Mesenteric fat pad (tissue), 1 donor: Measurements from ENCODE around the gene CSHL1. TPM values are rescaled to one million over a fixed set of nuclear protein-coding genes. Genes with fewer than 3 reads are reported as not detected.
A peak's percentile ranks its signal among the peaks of the same experiment; 100 is the strongest.
"Not testable (repeated sequence)": the region's sequence is repeated elsewhere in the genome, so short reads cannot be mapped to it uniquely, and the experiment has no call there.

Experiments used
- DNase-seq: peaks from one replicate; pipeline ENCODE4 v3.0.0-alpha.2; 2020; ENCODE audit warnings: low spot score
- total RNA-seq: library from RNA; stranded (reverse); fragmentation: NEBNext Ultra II Directional; extraction: Animal tissue kit (Norgen Biotek cat#: 25700); gene quantifications from one replicate; pipeline ENCODE4 v1.2.1, GENCODE V29; 2021
- donor health status: DM: yes; HTN: yes; CAD: no.

The CSHL1 gene
- total RNA-seq, 1 donor from 2014 or later, result not detected

DNA sequence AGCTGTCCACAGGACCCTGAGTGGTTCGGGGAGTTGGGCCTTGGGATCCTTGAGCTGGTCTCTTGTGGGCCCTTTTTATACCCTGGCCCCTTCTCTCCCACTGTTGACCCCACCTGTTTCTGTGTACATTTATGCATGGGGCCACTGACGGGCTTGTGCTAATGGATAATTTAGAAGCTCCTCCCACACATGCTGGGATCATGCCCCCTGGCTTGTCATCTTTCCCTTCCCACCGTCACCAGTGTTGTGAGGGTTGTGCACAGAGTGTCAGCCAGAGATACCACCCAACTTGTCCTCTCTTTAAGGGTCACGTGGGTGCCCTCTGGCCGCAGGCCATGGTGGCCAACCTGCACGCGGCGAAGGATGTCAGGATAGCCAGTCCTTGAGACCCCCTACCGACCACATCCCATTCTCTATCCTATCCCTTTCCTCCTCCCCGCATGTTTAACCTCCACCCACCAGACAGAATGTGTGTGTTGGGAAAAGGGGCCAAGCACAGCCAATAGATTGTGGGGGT lies 7.8 kb upstream of the CSHL1 start, which contains the start of gene GH1:
TSS of gene GH1 (minus strand) at position 51 of the 517 bp plus-strand sequence. CDS start 63 bp downstream, outside the sequence.
- not testable (repeated sequence) for DNase-seq

DNA sequence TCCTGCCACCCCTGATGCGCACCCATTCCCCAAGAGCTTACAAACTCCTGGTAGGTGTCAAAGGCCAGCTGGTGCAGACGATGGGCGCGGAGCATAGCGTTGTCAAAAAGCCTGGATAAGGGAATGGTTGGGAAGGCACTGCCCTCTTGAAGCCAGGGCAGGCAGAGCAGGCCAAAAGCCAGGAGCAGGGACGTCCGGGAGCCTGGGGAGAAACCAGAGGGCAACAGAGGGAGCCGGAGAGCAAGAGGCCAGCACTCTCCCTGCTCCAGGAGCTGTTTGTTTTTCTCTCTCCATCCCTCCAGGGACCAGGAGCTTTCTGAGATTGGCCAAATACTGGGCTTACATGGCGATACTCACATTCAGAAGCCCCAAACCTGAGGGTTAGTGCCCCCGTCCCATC lies 7.2 kb upstream of the CSHL1 start:
- DNase-seq, result no peak

DNA sequence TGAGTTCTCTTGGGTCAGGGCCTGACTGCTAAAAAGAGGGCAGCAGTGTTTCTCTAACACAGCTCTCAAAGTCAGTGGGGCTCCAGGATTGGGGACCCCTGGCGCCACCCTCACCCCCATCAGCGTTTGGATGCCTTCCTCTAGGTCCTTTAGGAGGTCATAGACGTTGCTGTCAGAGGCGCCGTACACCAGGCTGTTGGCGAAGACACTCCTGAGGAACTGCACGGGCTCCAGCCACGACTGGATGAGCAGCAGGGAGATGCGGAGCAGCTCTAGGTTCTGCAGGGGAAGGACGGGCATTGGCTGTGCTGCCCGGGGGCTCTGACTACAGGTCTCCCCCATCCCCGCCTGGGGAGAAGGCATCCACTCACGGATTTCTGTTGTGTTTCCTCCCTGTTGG lies 6.6 kb upstream of the CSHL1 start:
- DNase-seq, result no peak

DNA sequence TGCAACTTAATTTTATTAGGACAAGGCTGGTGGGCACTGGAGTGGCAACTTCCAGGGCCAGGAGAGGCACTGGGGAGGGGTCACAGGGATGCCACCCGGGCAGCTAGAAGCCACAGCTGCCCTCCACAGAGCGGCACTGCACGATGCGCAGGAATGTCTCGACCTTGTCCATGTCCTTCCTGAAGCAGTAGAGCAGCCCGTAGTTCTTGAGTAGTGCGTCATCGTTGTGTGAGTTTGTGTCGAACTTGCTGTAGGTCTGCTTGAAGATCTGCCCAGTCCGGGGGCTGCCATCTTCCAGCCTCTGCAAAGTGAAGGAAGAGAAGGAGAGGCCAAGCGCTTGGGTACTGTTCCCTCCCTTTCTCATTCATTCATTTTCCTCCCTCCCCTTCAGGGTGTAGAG lies 6.1 kb upstream of the CSHL1 start:
- DNase-seq, result not testable (repeated sequence)

DNA sequence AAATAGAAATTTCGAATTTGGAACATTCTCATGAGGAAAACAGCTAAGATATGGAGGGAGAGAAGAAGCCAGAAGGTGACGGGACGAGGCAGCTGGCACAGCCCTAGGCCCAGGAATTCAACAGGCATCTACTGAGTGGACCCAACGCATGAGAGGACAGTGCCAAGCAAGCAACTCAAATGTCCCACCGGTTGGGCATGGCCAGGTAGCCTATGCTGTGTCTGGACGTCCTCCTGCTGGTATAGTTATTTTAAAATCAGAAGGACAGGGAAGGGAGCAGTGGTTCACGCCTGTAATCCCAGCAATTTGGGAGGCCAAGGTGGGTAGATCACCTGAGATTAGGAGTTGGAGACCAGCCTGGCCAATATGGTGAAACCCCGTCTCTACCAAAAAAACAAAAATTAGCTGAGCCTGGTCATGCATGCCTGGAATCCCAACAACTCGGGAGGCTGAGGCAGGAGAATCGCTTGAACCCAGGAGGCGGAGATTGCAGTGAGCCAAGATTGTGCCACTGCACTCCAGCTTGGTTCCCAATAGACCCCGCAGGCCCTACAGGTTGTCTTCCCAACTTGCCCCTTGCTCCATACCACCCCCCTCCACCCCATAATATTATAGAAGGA lies 5.6 kb upstream of the CSHL1 start:
- DNase-seq, result no peak

DNA sequence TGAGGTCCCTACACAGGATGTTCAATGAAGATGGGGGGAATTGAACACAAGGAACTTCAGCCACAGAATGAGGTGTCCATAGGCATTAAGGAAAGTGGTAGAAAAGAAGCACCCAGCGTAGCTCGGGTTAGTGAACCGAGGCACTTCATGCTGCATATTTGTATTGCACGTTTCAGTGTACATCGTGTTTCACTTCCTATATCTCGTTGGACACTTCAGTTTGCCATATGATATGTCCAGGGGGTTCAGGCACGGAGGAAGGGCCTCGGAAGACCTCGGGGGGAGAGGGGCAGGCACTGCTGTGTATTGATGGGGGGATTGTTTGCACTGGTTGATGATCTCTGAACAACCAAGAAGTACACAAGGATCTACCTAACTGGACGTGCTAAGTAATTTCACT lies 4.7 kb upstream of the CSHL1 start:
- not testable (repeated sequence) for DNase-seq

DNA sequence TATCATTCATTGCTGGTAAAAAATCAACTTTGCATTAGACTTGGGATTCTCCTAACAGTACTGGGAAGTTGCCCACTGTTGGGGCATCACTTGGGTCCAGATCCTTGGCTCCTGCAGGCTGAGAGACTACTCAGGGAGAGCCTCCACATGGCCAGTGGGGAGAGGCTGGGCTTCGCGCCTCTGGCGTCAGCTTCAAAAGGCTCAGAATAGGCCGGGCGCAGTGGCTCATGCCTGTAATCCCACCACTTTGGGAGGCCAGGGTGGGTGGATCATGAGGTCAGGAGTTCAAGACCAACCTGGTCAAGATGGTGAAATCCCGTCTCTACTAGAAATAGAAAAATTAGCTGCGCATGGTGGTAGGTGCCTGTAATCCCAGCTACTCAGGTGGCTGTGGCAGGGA lies 3.4 kb upstream of the CSHL1 start:
- no peak for DNase-seq

DNA sequence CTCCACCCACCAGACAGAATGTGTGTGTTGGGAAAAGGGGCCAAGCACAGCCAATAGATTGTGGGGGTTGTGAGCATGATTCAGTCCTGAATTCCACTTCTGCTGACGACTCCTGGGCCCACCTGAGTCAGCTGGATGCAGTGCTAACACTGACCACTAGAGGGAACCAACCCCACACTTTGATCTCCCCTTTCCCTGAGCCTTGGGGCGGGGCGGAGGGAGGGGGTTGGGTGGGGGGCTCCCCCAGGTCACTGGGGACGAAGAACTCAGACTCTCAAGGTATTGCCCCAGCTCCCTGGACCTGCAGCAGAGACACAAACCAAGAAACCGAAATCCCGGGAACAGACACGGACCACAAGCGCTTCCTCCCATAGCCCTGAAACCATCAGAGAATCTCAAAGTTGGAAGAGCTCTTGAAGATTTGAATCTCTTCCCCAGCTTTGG lies 621 bp upstream of the CSHL1 start:
- DNase-seq, result no peak

DNA sequence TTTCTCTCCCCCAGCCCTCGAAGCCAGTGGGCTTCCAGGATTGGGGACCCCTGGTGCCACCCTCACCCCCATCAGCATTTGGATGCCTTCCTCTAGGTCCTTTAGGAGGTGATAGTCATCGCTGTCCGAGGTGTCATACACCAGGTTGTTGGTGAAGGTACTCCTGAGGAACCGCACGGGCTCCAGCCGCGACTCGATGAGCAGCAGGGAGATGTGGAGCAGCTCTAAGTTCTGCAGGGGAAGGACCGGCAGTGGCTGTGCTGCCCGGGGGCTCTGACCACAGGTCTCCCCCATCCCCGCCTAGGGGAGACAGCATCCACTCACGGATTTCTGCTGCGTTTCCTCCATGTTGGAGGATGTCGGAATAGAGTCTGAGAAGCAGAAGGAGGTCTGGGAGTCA lies 962 bp downstream of the CSHL1 start:
- DNase-seq, result no peak

DNA sequence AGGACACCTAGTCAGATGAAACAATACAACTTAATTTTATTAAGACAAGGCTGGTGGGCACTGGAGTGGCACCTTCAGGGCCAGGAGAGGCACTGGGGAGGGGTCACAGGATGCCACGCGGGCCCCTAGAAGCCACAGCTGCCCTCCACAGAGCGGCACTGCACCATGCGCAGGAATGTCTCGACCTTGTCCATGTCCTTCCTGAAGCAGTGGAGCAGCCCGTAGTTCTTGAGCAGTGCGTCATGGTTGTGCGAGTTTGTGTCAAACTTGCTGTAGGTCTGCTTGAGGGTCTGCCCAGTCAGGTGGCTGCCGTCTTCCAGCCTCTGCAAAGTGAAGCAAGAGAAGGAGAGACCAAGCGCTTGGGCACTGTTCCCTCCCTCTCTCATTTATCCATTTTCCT lies 1.5 kb downstream of the CSHL1 start:
- DNase-seq, result not testable (repeated sequence)

DNA sequence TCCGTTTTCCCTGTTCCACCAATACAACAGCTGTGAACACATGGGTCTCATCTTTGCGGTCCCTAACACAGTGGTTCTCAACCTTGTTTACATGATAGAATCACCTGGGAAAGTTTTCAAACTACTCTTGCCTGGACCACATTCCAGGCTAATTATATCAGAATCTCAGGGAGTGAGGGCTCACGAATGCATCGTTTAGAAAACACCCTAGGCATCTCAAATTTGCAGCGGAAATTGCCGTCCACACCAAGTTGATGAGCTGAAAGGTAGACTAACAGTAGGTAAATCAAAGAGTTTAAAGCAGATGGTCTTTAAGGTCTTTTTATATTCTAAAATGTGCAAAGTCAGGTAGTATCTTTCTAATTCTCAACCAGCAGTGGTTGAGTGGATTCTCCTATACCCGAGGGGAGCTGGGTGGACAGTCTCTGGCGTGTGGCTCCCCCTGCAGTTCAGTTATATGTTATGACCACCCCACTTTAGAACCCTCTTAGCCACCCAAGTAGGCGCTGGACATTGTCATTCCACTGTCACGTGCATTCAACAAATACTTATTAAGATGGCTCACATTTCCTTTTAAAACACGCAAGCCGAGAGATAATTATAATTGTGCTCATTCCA lies 3.8 kb downstream of the CSHL1 start:
- DNase-seq, result not testable (repeated sequence)

DNA sequence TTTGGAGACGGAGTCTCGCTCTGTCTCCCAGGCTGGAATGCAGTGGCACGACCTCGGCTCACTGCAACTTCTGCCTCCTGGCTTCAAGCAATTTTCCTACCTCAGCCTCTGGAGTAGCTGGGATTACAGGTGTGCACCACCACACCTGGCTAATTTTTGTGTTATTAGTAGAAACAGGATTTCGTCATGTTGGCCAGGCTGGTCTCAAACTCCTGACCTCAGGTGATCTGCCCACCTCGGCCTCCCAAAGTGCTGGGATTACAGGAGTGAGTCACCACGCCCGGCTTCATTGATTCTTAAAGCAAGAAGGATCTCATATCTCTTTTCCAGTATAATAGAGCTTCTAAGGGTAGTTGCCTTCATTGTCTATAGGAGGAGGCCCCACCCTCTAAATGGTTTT lies 6.3 kb downstream of the CSHL1 start:
- DNase-seq, result not testable (repeated sequence)

DNA sequence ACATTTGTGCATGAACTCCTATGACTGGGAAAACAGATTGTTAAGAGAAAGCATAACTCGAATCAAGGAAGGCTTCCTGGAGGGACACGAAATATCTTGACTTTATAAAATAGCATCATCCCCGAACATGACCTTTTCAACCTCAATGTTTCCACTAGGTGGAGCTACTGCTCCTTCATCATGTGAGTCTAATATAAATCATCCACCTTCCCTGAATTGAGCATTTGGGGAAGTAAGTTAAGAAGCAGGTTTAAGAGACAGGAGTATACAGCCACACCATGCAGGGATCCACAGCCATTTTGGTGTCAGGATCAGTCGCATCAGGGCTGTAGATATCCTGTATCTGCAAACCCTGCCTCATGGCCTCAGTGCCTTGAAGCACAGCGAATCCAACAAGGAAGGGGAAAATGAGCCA lies 7.3 kb downstream of the CSHL1 start:
- DNase-seq, result not testable (repeated sequence)

DNA sequence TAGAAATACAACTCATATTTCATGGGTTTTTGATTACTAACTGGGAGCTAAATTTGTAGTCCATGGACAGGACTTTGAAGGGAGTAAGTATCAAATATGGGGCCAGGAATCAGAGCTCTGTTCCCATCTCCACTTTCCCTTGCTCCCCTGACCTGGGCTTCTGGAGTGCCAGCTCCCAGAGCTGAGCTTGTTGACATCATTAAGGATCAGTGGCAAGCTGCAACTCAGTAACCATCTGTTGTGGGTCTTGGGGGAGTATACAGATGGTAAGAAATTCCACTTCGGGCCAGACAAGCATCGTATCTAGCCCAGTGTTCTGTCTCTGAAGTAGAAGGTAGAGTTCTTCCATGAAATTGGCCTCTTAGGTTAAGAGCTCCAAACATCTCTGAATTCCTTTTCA lies 9.1 kb downstream of the CSHL1 start:
- DNase-seq, result not testable (repeated sequence)

DNA sequence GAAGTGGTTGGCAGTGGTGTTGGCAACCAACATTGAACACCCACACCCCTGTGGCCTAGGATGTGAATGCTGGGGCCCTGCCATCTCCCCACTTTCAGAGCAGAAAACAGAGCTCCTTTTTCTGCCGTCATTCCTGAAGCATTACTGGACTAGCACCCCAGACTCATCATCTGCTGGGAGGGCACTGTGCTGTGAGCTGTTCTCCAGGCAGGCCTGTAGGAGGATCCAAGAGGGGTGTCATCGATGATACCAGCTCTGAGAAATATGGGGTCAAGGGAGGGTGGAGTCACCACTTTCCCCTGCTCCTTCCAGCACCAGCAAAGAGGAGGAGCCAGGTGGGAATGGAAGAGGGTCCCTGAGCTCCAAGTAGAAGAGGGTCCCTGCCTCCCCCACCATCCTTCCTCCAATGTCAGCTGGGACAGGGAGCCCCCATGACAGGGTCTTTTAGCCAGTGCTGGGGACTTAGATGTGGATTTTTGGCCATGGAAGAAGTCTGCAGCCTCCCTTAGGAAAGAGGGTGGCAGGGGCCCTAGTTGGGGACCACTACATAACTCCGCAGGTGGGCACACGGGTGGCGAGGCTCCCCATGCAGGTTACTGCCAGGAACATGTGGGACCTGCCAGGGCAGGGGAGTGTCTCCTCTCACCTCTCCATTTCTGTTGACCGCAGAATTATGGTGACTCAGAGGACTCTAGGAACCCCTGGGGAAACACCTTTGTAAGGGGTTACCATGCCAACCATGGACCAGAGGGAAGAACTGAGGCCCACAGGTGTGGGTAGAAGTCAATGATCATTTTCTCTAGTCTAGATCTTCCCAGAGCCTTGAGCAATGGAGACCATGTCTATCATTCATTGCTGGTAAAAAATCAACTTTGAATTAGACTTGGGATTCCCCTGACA lies 11.9 kb downstream of the CSHL1 start:
- not testable (repeated sequence) for DNase-seq

DNA sequence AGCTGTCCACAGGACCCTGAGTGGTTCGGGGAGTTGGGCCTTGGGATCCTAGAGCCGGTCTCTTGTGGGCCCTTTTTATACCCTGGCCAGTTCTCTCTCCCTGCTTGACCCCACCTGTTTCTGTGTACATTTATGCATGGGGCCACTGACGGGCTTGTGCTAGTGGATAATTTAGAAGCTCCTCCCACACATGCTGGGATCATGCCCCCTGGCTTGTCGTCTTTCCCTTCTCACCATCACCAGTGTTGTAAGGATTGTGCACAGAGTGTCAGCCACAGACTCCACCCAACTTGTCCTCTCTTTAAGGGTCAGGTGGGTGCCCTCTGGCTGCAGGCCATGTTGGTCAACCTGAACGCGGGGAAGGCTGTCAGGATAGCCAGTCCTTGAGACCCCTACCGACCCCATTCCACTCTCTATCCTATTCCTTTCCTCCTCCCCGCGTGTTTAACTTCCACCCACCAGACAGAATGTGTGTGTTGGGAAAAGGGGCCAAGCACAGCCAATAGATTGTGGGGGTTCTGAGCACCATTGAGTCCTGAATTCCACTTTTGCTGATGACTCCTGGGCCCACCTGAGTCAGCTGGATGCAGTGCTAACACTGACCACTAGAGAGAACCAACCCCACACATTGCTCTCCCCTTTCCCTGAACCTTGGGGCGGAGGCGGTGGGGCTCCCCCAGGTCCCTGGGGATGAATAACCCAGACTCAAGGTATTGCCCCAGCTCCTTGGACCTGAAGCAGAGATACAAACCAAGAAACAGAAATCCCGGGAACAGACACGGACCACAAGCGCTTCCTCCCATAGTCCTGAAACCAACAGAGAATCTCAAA lies 14.3 kb downstream of the CSHL1 start, which contains the start of gene CSH1:
TSS of gene CSH1 (minus strand) at position 51 of the 831 bp plus-strand sequence. CDS start 63 bp downstream, outside the sequence.
- DNase-seq, result not testable (repeated sequence)

DNA sequence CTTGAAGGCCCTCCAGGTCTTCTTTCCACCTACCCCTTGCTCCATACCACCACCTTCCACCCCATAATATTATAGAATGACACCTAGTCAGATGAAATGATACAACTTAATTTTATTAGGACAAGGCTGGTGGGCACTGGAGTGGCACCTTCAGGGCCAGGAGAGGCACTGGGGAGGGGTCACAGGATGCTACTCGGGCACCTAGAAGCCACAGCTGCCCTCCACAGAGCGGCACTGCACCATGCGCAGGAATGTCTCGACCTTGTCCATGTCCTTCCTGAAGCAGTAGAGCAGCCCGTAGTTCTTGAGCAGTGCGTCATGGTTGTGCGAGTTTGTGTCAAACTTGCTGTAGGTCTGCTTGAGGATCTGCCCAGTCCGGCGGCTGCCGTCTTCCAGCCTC lies 16.2 kb downstream of the CSHL1 start:
- DNase-seq, result peak; percentile 37

DNA sequence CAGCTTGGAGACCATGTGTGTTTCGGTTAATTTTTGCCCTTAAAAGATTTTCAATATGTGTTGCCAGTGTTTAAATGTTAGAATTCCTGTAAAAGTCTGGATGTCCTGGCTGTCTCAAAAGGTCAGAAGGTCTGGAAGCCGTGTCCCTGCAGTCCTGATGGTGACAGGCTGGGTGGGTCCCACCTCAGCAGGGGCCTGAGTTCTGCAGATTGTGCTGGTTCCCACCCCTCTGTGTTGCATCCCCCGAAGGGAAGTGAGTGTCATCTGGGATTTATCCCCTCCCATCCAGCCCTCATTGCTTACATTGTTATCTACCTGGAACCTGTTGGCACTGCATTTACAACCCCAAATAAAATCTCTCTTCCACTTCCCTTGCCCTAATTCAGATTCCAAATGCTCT lies 17.0 kb downstream of the CSHL1 start:
- peak; percentile 65 for DNase-seq

DNA sequence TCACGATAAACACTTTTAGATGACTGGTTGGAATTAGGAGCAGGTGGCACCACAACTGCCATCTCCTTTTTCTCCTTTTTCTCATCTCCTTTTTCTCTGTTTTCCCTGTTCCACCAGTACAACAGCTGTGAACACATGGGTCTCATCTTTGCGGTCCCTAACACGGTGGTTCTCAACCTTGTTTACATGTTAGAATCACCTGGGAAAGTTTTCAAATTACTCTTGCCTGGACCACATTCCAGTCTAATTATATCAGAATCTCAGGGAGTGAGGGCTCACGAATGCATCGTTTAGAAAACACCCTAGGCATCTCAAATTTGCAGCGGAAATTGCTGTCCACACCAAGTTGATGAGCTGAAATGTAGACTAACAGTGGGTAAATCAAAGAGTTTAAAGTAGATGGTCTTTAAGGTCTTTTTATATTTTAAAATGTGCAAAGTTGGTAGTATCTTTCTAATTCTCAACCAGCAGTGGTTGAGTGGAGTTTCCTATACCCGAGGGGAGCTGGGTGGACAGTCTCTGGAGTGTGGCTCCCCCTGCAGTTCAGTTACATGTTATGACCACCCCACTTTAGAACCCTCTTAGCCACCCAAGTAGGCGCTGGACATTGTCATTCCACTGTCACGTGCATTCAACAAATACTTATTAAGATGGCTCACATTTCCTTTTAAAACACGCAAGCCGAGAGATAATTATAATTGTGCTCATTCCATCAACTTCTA lies 18.6 kb downstream of the CSHL1 start:
- DNase-seq, result not testable (repeated sequence)
